DMS53 treated with DMSO at 0.1 percent for 48 hours (cell line): ENCODE data around the gene AGRP.

Experiments used
- DNase-seq: peaks from one replicate; lab custom pipeline; 2025; ENCODE audit not compliant: unreplicated experiment; lab: John Stamatoyannopoulos, UW

The AGRP gene

GRCh38 chr16:67463691-67464090 is 19.7 kb downstream of the AGRP start:
- no peak for DNase-seq

- no peak for DNase-seq
Measured at GRCh38 chr16:67463059-67463458, 20.3 kb downstream of the AGRP start.

GRCh38 chr16:67462279-67462655 is 21.1 kb downstream of the AGRP start:
- no peak for DNase-seq

GRCh38 chr16:67461600-67462278 is 21.6 kb downstream of the AGRP start:
- DNase-seq, result no peak

- DNase-seq, result no peak
Measured at GRCh38 chr16:67460961-67461360, 22.4 kb downstream of the AGRP start.

DNA sequence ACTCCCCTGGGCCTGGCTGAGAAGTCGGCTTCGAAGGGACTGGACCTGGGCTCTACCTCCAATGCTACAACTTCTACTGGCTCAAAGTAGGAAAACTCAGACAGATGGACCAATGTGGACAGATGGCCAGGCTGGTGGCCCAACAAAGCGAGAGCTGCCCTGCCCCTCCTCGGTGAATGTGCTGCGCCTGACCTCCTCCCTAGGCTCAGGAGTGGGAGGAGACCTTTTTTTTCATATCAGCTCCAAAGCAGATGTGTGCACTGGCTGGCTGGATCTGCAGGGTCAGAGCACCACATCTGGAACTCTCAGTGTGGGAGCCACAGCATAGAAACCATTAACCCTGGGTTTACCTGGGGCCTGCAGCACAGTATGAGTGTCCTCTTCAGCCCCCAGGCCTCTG is 23.2 kb downstream of the AGRP start:
- no peak for DNase-seq

DNA sequence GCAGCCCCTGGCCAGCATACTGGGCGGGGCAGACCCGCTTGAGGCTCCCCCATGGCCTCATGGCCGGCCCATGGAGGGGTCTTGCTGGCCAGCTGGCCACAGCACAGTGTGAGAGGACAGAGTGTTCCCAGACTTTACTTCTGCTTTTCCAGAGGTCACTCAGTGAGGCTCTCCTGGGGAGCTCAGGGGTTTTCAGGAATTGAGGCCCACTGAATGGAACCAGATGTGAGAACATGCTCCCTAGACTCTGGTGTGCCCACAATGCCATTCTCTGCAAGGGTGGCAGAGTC is 23.5 kb downstream of the AGRP start:
- no peak for DNase-seq

- peak; percentile 23 for DNase-seq
Measured at GRCh38 chr16:67459066-67459860, 24.1 kb downstream of the AGRP start.

GRCh38 chr16:67458121-67458641 is 25.2 kb downstream of the AGRP start:
- DNase-seq, result no peak

- DNase-seq, result no peak
Measured at GRCh38 chr16:67457611-67458010, 25.7 kb downstream of the AGRP start.

- DNase-seq, result no peak
Measured at GRCh38 chr16:67456391-67457081, 26.8 kb downstream of the AGRP start.

- no peak for DNase-seq
Measured at GRCh38 chr16:67454852-67455251, 28.5 kb downstream of the AGRP start.

DNA sequence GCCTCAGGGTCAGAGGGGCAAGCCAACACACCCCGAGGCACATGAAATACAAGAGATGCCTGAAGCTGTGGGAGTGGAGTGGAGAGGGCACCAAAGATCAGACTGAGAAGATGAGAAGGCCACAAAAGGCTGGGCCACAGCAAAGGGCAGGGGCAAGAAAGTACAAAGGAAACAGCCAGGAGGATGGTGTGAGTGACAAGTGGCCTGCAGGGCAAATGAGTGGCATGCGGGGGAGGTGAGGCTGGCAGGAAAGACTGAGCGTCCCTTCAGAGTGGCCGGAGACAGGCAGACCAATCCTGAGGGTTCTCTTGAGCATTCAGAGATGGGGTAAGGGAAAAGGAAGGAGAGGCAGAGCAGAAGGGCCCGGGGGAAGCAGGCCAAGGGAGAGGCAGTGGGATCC is 29.2 kb downstream of the AGRP start:
- DNase-seq, result no peak

DNA sequence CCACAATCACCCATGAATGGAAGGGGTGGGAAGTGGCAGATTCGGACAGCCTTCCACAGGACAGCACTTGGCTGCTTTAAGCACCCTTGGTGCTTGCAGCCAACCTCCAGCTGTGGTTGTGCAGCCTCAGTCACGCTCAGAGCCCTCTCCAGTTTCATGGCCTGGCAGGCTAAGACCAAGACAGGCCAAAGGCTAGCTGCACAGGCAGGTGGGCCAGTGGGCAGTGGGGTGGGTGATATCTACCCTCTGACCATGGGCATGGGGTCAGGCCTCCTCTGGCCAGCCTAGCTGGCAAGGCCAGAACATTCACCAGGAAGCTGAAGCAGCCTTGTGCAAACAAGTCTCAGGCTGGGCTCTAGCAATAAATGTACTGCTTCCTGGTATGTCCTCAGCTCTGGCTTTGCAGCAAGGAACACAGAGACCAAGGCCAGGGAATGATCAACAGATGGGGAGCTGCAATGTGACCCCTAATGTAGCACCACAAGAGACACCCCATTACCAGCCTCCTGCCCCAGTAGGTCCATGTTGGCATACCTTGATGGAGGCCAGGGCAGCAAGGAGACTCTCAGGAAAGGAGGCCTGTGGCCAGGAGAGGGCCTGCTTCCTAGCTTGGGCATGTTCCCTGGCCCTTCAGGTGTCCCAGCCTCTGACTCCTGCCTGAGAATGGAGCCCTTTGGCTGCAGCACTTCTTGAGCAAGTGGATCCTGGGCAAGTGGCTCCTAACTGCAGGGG is 31.5 kb downstream of the AGRP start:
- DNase-seq, result no peak

DNA sequence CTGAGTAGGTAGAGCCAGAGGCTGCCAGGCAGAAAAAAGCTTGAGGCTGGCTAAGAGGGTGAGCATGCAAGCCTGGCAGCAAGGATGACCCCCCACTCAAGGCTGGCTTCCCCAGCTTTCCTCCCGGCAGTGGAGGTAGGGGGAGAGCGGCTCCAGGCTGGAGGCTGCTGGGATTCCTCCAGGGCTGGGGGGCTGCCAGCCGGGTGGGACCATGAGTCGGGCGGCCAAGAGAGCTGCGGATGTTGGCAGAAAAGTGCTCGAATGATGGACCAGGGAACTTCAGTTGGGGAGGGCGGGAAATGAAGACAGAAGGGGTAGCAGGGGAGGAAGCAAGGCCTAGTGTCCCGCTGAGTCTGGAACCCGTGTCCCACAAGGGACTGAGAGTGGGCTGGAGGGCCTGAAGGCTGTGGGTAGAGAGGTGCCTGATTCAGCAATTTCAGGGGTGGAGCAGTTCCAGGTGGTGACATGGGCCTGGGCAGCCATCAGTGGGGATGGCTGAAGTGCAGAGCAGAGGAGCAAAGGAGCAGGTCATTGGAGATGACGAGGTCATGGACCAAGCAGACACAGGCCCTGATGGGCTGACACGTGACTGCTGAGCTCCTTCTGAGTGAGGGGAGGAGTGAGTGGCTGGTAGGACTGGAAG is 32.2 kb downstream of the AGRP start:
- no peak for DNase-seq

GRCh38 chr16:67449739-67450138 is 33.6 kb downstream of the AGRP start:
- no peak for DNase-seq

GRCh38 chr16:67449336-67449735 is 34.0 kb downstream of the AGRP start:
- DNase-seq, result no peak

DNA sequence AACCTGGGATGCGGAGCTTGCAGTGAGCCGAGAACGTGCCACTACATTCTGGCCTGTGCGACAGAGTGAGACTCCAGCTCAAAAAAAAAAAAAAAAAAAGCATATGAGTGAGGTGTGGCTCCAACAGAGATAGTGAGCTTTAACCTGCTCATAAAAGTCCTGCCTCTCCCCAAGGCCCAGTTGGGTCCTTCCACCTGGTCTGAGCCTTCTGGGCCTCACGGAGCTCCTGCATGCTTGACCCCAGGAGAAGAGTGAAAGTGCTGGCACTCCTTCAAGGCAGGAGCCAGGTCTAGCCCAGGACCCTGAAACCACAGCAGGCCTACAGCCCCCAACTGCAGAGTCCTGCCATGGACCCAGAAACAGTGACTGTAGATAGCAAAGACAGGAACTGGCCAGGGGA is 34.8 kb downstream of the AGRP start:
- no peak for DNase-seq

GRCh38 chr16:67447508-67448076 is 35.8 kb downstream of the AGRP start:
- DNase-seq, result no peak

GRCh38 chr16:67446968-67447507 is 36.3 kb downstream of the AGRP start:
- no peak for DNase-seq
